A549 (cell line): ENCODE data around the gene ATRN. TPM values are rescaled to one million over a fixed set of nuclear protein-coding genes. Genes with fewer than 3 reads are reported as not detected.

Experiments used
- ATAC-seq, 2 experiments: fragments of 200-7000 bp in 1 of 2; fragments of >200 bp in 1 of 2; cut with Nextera tagmentation in 1 of 2; cut with Tn5 transposase in 1 of 2; 3 replicates each; pipeline versions ENCODE4 v1.8.0 to v1.9.1; 2018 to 2020; ENCODE audit warnings: mild to moderate bottlenecking in 1 of 2, moderate library complexity in 1 of 2
- CTCF ChIA-PET: fragments of 300-600 bp; sonication (Branson Sonifier 250); formaldehyde crosslinking; extraction: SDS; loops from one replicate; lab custom pipeline; 2021; ENCODE audit warnings: antibody characterized with exemption, inconsistent platforms; lab: Yijun Ruan, JAX
- POLR2A ChIA-PET: fragments of 350-600 bp; formaldehyde crosslinking; extraction: SDS; loops from one replicate; lab custom pipeline; 2021; ENCODE audit warnings: antibody characterized with exemption, inconsistent platforms; lab: Yijun Ruan, JAX
- DNase-seq, 2 experiments: peaks; one replicate each; pipeline versions ENCODE4 v3.0.0 to v3.0.0-alpha.2; 2011 to 2016; ENCODE audit warnings: low read depth in 1 of 2, low spot score in 1 of 2
- FAIRE-seq: peaks from 2 replicates; lab custom pipeline; 2011; peaks lifted over from hg19 to GRCh38; lab: Jason Lieb, UNC
- H3K27ac ChIP-seq, 2 experiments: fragments of >200 bp; sonication (Bioruptor Twin); formaldehyde crosslinking; 3 replicates each; pipeline ENCODE4 v1.5.1; 2016 to 2017
- H3K4me1 ChIP-seq: fragments of >200 bp; sonication (Bioruptor Twin); formaldehyde crosslinking; 3 replicates; pipeline ENCODE4 v1.6.1; 2016
- H3K4me2 ChIP-seq: fragments of >200 bp; sonication (Bioruptor Twin); formaldehyde crosslinking; 3 replicates; pipeline ENCODE4 v1.6.1; 2016
- H3K4me3 ChIP-seq: fragments of >200 bp; sonication (Bioruptor Twin); formaldehyde crosslinking; 3 replicates; pipeline ENCODE4 v1.5.1; 2016
- H3K9me3 ChIP-seq: fragments of >200 bp; sonication (Bioruptor Twin); formaldehyde crosslinking; 3 replicates; pipeline ENCODE4 v1.6.1; 2016
- CBX8 ChIP-seq: fragments of 200-600 bp; sonication (generic); IDR thresholded peaks from 2 replicates; pipeline ENCODE4 v1.6.1; 2016
- EP300 ChIP-seq, 2 experiments: fragments of >200 bp; sonication (Bioruptor Twin); formaldehyde crosslinking; IDR thresholded peaks; 2 replicates in 1 of 2; 3 replicates in 1 of 2; pipeline ENCODE4 v1.6.1; 2016 to 2017
- HDAC2 ChIP-seq: fragments of 200-600 bp; sonication (generic); IDR thresholded peaks from 2 replicates; pipeline ENCODE4 v1.6.1; 2016
- HOXB13 ChIP-seq: fragments of 250-450 bp; sonication (Bioruptor Pico); IDR thresholded peaks from 2 replicates; pipeline ENCODE4 v1.5.0; 2020; ENCODE audit warnings: low read depth, mild to moderate bottlenecking, moderate library complexity
- JUNB ChIP-seq: fragments of >200 bp; sonication (Bioruptor Twin); formaldehyde crosslinking; IDR thresholded peaks from 2 replicates; pipeline ENCODE4 v1.6.1; 2016
- KDM1A ChIP-seq: fragments of 200-600 bp; sonication (generic); IDR thresholded peaks from 2 replicates; pipeline ENCODE4 v1.6.1; 2016; ENCODE audit warnings: low read depth, mild to moderate bottlenecking
- KDM5A ChIP-seq: fragments of 200-600 bp; sonication (generic); IDR thresholded peaks from 2 replicates; pipeline ENCODE4 v1.6.1; 2016; ENCODE audit warnings: antibody characterized with exemption, mild to moderate bottlenecking
- MAZ ChIP-seq: fragments of 150-350 bp; IDR thresholded peaks from 2 replicates; pipeline ENCODE4 v1.6.1; 2014; ENCODE audit warnings: antibody characterized with exemption, low read depth, low read length, borderline replicate concordance
- MYC ChIP-seq: IDR thresholded peaks from 2 replicates; pipeline ENCODE4 v1.6.1; 2012; ENCODE audit warnings: mild to moderate bottlenecking, inconsistent platforms, low read length, improper control_type of control experiment, borderline replicate concordance
- NR3C1 ChIP-seq: fragments of >200 bp; sonication (Bioruptor Twin); formaldehyde crosslinking; IDR thresholded peaks from 3 replicates; pipeline ENCODE4 v1.6.1; 2017
- POLR2AphosphoS2 ChIP-seq: conservative IDR thresholded peaks from 2 replicates; pipeline ENCODE4 v1.6.1; 2012; ENCODE audit warnings: low read length, improper control_type of control experiment, inconsistent platforms
- RAD21 ChIP-seq, 2 experiments: fragments of >200 bp in 1 of 2; sonication (Bioruptor Twin) in 1 of 2; formaldehyde crosslinking in 1 of 2; IDR thresholded peaks in 1 of 2; conservative IDR thresholded peaks in 1 of 2; 2 replicates in 1 of 2; 3 replicates in 1 of 2; pipeline ENCODE4 v1.6.1; 2012 to 2018; ENCODE audit warnings: inconsistent platforms in 1 of 2
- RFX5 ChIP-seq: fragments of 450-650 bp; IDR thresholded peaks from 2 replicates; pipeline ENCODE4 v1.7.1; 2014; ENCODE audit warnings: antibody characterized with exemption, mild to moderate bottlenecking, moderate library complexity
- RNF2 ChIP-seq: fragments of 200-600 bp; sonication (generic); IDR thresholded peaks from 2 replicates; pipeline ENCODE4 v1.6.1; 2016; ENCODE audit warnings: low read depth, mild to moderate bottlenecking, antibody characterized with exemption, moderate library complexity, borderline replicate concordance
- SMC3 ChIP-seq: fragments of >200 bp; sonication (Bioruptor Twin); formaldehyde crosslinking; IDR thresholded peaks from 3 replicates; pipeline ENCODE4 v1.6.1; 2018; ENCODE audit warnings: inconsistent platforms
- SREBF2 ChIP-seq: fragments of 450-650 bp; IDR thresholded peaks from 2 replicates; pipeline ENCODE4 v1.6.1; 2014; ENCODE audit warnings: mild to moderate bottlenecking, moderate library complexity
- ZFP36 ChIP-seq: fragments of 450-650 bp; IDR thresholded peaks from 2 replicates; pipeline ENCODE4 v1.6.1; 2014; ENCODE audit warnings: borderline replicate concordance; ENCODE audit not compliant: partially characterized antibody
- WGBS: methylation state at CpG from one replicate; pipeline ENCODE4 v1.1.6; 2017; ENCODE audit errors: missing lambda C conversion rate; 5-methylcytosine and 5-hydroxymethylcytosine counted together
- polyA plus RNA-seq, 4 experiments: library from polyadenylated mRNA; depleted of rRNA in 3 of 4; stranded (reverse); fragments of >200 nt; fragmentation: RNase III in 1 of 4; extraction: RNeasy Plus Mini Kit Qiagen cat#74134 plus additional on column Dnase treatment in 1 of 4; gene quantifications; 2 replicates in 3 of 4; 3 replicates in 1 of 4; pipeline ENCODE4 v1.2.3, GENCODE V29; 2011 to 2017
- TF ChIP-seq, protein P1 (sequence below): fragments of 200-600 bp; sonication (generic); IDR thresholded peaks from 2 replicates; pipeline ENCODE4 v1.6.1; 2016; ENCODE audit warnings: antibody characterized with exemption, mild to moderate bottlenecking, moderate library complexity
- TF ChIP-seq, protein P2 (sequence below): fragments of >200 bp; sonication (Bioruptor Twin); formaldehyde crosslinking; IDR thresholded peaks from 3 replicates; pipeline ENCODE4 v1.6.1; 2016
- TF ChIP-seq, protein P3 (sequence below): IDR thresholded peaks from 2 replicates; pipeline ENCODE4 v1.6.1; 2012

The ATRN gene
- polyA plus RNA-seq, 2 of the 4 experiments (the other 2 are of a cell fraction), result 21.3 to 58.7 TPM

DNA sequence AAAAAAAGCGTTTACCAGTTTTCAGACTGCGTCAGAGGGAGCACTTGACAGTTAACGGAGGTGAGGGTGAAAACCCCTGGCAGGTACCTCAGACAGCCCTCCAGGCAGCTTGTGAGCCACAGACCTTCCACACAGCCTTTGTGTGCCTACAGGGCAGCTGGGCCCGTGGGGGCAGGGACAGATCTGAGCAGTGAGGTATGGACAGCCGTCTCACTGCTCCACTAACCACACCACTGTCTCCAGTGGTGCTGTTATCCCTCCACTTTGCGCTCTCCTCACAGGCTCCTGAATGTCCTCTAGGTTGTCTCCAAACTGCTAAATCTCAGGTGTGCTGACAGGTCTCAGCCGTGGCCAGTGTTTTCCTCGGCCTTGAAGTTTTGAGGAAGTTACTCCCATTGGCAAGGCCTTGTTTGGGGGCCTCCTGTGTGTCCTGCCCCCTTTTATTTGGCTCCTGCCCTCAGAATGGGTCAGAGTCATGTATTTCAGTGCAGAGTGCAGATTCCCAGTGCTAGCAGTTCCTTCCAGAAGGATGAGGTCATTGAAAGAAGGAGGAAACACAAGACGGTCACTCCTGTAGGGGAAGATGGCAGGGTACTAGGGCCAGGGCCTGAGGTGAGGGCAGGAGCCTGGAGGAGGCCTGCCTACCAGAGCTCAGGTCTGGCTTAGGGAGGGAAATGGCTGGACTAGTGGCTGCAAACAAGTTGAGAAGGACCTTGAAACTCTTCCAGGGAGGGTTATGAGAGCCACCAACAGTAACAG, 180.6 kb downstream of the ATRN start:
- ATAC-seq, result peak in 1 of 2 experiments; percentile 19; a peak in 1 of 6 replicates
- no peak overlapping the region for H3K4me3 ChIP-seq
- H3K4me2 ChIP-seq, result no peak overlapping the region
- POLR2A ChIA-PET, result no interaction called here
- 89% methylated on average over 9 of the region's 9 CpGs for WGBS
- CTCF ChIA-PET, result interaction anchor here (0.7 to 61.5 kb wide), 5 partner anchors 12 to 99 kb away, joined by 3 to 2233 read pairs (median 4); partner anchors contain the start of genes ADISSP, HSPA12B and SIGLEC1
- no peak for DNase-seq
- FAIRE-seq, result no peak
- no peak overlapping the region for H3K27ac ChIP-seq
- H3K9me3 ChIP-seq, result no peaks in the 10 kb centered on the region
- no peaks in the 10 kb centered on the region for H3K4me1 ChIP-seq
- TF ChIP-seq EP300 (IDR thresholded peaks at IDR 0.05) (no peak), KDM1A (no peak), SMC3 (no peak), RFX5 (no peak), CBX8 (no peak), MYC (no peak), HOXB13 (CRISPR knock-in tag) (no peak), HDAC2 (no peak), JUNB (no peak), NR3C1 (no peak), MAZ (no peak), SREBF2 (no peak), RNF2 (no peak), POLR2AphosphoS2 (no peak), ZFP36 (no peak), KDM5A (no peak)
- TF ChIP-seq, protein P1, sequence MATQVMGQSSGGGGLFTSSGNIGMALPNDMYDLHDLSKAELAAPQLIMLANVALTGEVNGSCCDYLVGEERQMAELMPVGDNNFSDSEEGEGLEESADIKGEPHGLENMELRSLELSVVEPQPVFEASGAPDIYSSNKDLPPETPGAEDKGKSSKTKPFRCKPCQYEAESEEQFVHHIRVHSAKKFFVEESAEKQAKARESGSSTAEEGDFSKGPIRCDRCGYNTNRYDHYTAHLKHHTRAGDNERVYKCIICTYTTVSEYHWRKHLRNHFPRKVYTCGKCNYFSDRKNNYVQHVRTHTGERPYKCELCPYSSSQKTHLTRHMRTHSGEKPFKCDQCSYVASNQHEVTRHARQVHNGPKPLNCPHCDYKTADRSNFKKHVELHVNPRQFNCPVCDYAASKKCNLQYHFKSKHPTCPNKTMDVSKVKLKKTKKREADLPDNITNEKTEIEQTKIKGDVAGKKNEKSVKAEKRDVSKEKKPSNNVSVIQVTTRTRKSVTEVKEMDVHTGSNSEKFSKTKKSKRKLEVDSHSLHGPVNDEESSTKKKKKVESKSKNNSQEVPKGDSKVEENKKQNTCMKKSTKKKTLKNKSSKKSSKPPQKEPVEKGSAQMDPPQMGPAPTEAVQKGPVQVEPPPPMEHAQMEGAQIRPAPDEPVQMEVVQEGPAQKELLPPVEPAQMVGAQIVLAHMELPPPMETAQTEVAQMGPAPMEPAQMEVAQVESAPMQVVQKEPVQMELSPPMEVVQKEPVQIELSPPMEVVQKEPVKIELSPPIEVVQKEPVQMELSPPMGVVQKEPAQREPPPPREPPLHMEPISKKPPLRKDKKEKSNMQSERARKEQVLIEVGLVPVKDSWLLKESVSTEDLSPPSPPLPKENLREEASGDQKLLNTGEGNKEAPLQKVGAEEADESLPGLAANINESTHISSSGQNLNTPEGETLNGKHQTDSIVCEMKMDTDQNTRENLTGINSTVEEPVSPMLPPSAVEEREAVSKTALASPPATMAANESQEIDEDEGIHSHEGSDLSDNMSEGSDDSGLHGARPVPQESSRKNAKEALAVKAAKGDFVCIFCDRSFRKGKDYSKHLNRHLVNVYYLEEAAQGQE, result no peak
- TF ChIP-seq, protein P2, sequence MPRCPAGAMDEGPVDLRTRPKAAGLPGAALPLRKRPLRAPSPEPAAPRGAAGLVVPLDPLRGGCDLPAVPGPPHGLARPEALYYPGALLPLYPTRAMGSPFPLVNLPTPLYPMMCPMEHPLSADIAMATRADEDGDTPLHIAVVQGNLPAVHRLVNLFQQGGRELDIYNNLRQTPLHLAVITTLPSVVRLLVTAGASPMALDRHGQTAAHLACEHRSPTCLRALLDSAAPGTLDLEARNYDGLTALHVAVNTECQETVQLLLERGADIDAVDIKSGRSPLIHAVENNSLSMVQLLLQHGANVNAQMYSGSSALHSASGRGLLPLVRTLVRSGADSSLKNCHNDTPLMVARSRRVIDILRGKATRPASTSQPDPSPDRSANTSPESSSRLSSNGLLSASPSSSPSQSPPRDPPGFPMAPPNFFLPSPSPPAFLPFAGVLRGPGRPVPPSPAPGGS, result no peak
- TF ChIP-seq, protein P3, sequence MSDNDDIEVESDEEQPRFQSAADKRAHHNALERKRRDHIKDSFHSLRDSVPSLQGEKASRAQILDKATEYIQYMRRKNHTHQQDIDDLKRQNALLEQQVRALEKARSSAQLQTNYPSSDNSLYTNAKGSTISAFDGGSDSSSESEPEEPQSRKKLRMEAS, result no peak

DNA sequence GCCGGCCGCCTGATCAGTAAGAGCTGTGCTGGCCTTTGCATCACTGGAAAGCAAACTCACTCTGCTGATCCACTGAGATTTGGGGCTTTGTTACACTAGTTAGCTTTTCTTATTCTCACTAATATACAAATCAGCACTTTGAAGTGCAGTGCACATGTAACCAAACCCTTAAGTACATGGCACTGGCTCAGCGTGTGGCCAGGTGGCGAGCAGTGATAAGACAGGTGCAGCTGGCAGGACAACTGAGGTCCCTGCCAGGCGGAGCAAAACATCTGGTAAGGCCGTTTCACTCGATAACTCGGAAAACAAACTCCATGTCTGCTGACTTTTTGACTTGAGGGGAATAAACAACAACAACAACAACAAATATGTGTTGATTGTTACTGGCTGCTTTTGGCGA, 181.4 kb downstream of the ATRN start:
- H3K27ac ChIP-seq, result no peak overlapping the region
- ATAC-seq, result no peak
- ChIA-PET CTCF (interaction anchor here (0.9 to 61.5 kb wide), 6 partner anchors 13 to 432 kb away, joined by 3 to 2233 read pairs (median 6); partner anchors contain the start of genes ADISSP, HSPA12B and SIGLEC1), POLR2A (no interaction called here)
- H3K4me3 ChIP-seq, result no peak overlapping the region
- WGBS, result 98% methylated on average over 9 of the region's 9 CpGs
- peak; percentile 13 for FAIRE-seq
- no peak overlapping the region for H3K4me2 ChIP-seq
- H3K9me3 ChIP-seq, result no peaks in the 10 kb centered on the region
- no peak for DNase-seq
- TF ChIP-seq RAD21 (conservative IDR thresholded peaks at IDR 0.05 in 1 of 2, IDR thresholded peaks at IDR 0.05 in 1 of 2), result no peak
- TF ChIP-seq, all 56 proteins: peak for 0
- no peaks in the 10 kb centered on the region for H3K4me1 ChIP-seq
